NCI-H2171 (cell line): ENCODE results near the gene LHX2.

Source experiments
- DNase-seq: peaks from one replicate; lab custom pipeline; 2025; lab: John Stamatoyannopoulos, UW

Gene LHX2

GRCh38 chr9:124062172-124062571, 50.6 kb downstream of the LHX2 start:
- no peak for DNase-seq

GRCh38 chr9:124066783-124067577, 55.4 kb downstream of the LHX2 start:
- DNase-seq: no peak

- DNase-seq: no peak
Observed at GRCh38 chr9:124068251-124068650, 56.7 kb downstream of the LHX2 start.

- no peak for DNase-seq
Observed at GRCh38 chr9:124074746-124075145, 63.2 kb downstream of the LHX2 start.

GRCh38 chr9:124075761-124076160, 64.2 kb downstream of the LHX2 start:
- DNase-seq: no peak

GRCh38 chr9:124077915-124078572, 66.5 kb downstream of the LHX2 start:
- DNase-seq: no peak

- no peak for DNase-seq
Observed at GRCh38 chr9:124078641-124079040, 67.1 kb downstream of the LHX2 start.

GRCh38 chr9:124079176-124079925, 67.8 kb downstream of the LHX2 start:
- peak; percentile 88 for DNase-seq

GRCh38 chr9:124082622-124083021, 71.1 kb downstream of the LHX2 start:
- no peak for DNase-seq
